ENCODE measurements around the gene TTC12. TPM values are rescaled to one million over a fixed set of nuclear protein-coding genes. Genes with fewer than 3 reads are reported as not detected.

TTC12 gene
- total RNA-seq, 1 experiment from 2014 or later, result 25.0 TPM

GRCh38 chr11:113267493-113267892 is 46.9 kb upstream of the TTC12 start:
- no TSS peak for BruUV-seq (replicated peaks)
- CTCF ChIA-PET, result interaction anchor here (0.6 kb wide), 1 partner anchor 9 kb away, joined by 10 read pairs; no protein-coding TSS in a partner anchor
- POLR2A ChIA-PET (ENCODE audit: unreplicated experiment), result no interaction called here
- peaks cover 4% of the 10 kb centered on the region; the same call in 1 of the 2 replicates for H3K27me3 ChIP-seq (ENCODE audit: insufficient read depth, low read depth)
- H2AFZ ChIP-seq, result no peak overlapping the region
- no peaks in the 10 kb centered on the region for H4K20me1 ChIP-seq (ENCODE audit: insufficient read depth)
- no peak overlapping the region for H3K4me3 ChIP-seq
- no peaks in the 10 kb centered on the region for H3K9me3 ChIP-seq (ENCODE audit: insufficient read depth, low read depth)
- no peaks in the 10 kb centered on the region for H3K4me1 ChIP-seq (replicated peaks; ENCODE audit: insufficient read depth)
- TF ChIP-seq, protein P1, sequence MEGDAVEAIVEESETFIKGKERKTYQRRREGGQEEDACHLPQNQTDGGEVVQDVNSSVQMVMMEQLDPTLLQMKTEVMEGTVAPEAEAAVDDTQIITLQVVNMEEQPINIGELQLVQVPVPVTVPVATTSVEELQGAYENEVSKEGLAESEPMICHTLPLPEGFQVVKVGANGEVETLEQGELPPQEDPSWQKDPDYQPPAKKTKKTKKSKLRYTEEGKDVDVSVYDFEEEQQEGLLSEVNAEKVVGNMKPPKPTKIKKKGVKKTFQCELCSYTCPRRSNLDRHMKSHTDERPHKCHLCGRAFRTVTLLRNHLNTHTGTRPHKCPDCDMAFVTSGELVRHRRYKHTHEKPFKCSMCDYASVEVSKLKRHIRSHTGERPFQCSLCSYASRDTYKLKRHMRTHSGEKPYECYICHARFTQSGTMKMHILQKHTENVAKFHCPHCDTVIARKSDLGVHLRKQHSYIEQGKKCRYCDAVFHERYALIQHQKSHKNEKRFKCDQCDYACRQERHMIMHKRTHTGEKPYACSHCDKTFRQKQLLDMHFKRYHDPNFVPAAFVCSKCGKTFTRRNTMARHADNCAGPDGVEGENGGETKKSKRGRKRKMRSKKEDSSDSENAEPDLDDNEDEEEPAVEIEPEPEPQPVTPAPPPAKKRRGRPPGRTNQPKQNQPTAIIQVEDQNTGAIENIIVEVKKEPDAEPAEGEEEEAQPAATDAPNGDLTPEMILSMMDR (conservative IDR thresholded peaks at IDR 0.05), result no peak
- no peak for TF ChIP-seq EZH2 (IDR thresholded peaks at IDR 0.05; ENCODE audit: low read depth)
- H3K27ac ChIP-seq, result no peak overlapping the region
- H3K79me2 ChIP-seq (ENCODE audit: low read depth), result no peaks in the 10 kb centered on the region
- H3F3A ChIP-seq (ENCODE audit: insufficient read depth, low read depth), result no peaks in the 10 kb centered on the region
- no peaks in the 10 kb centered on the region for H3K36me3 ChIP-seq (ENCODE audit: low read depth)
- intact Hi-C loops (cut with micrococcal nuclease; ENCODE audit: unreplicated experiment), result no loop called here
- no peaks in the 10 kb centered on the region for H3K9me2 ChIP-seq (ENCODE audit: insufficient read depth)
- H3K4me2 ChIP-seq, result no peak overlapping the region
- no peak for DNase-seq

DNA sequence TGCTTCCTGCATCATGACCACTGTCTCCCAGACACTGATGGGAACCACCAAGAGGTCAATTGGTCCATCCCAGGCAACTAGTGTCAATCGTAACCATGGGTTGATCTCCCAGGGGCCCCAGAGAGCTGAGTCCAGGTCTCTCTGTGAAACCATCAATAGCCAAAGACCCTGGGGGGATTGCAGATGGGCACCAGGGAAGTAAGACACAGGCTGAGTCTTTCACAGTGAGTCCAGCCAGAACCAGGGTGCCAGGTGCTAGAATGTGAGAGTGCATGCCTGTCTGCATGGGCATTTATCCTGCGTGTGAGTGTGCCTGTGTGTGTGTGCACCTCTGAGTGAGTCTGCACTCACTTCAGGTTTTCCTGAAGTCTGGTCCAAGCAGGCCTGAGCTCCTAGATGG is 45.3 kb upstream of the TTC12 start:
- intact Hi-C loops (cut with micrococcal nuclease; ENCODE audit: unreplicated experiment), result no loop called here
- Histone ChIP-seq H3K4me1 (replicated peaks; ENCODE audit: insufficient read depth) (no peaks in the 10 kb centered on the region), H3K4me3 (no peak overlapping the region), H3K27ac (no peak overlapping the region), H3K9me3 (ENCODE audit: insufficient read depth, low read depth) (no peaks in the 10 kb centered on the region), H3K27me3 (ENCODE audit: insufficient read depth, low read depth) (peaks cover 4% of the 10 kb centered on the region; the same call in 1 of the 2 replicates), H3K9me2 (ENCODE audit: insufficient read depth) (no peaks in the 10 kb centered on the region), H3K79me2 (ENCODE audit: low read depth) (no peaks in the 10 kb centered on the region), H4K20me1 (ENCODE audit: insufficient read depth) (no peaks in the 10 kb centered on the region), H3K4me2 (no peak overlapping the region), H2AFZ (no peak overlapping the region), H3F3A (ENCODE audit: insufficient read depth, low read depth) (no peaks in the 10 kb centered on the region), H3K36me3 (ENCODE audit: low read depth) (no peaks in the 10 kb centered on the region)
- POLR2A ChIA-PET (ENCODE audit: unreplicated experiment), result no interaction called here
- no peak for TF ChIP-seq EZH2 (IDR thresholded peaks at IDR 0.05; ENCODE audit: low read depth)
- TF ChIP-seq, protein P1 (conservative IDR thresholded peaks at IDR 0.05), result no peak
- DNase-seq, result no peak
- no TSS peak for BruUV-seq (replicated peaks)
- CTCF ChIA-PET, result no interaction called here

GRCh38 chr11:113269636-113270035 is 44.7 kb upstream of the TTC12 start:
- POLR2A ChIA-PET (ENCODE audit: unreplicated experiment), result no interaction called here
- Histone ChIP-seq H3K27me3 (ENCODE audit: insufficient read depth, low read depth) (peaks cover 4% of the 10 kb centered on the region; the same call in 1 of the 2 replicates), H3K36me3 (ENCODE audit: low read depth) (no peaks in the 10 kb centered on the region), H3K9me2 (ENCODE audit: insufficient read depth) (no peaks in the 10 kb centered on the region), H3K27ac (no peak overlapping the region), H3F3A (ENCODE audit: insufficient read depth, low read depth) (no peaks in the 10 kb centered on the region), H3K9me3 (ENCODE audit: insufficient read depth, low read depth) (no peaks in the 10 kb centered on the region), H3K4me3 (no peak overlapping the region), H4K20me1 (ENCODE audit: insufficient read depth) (no peaks in the 10 kb centered on the region), H3K4me1 (replicated peaks; ENCODE audit: insufficient read depth) (no peaks in the 10 kb centered on the region), H2AFZ (no peak overlapping the region), H3K79me2 (ENCODE audit: low read depth) (no peaks in the 10 kb centered on the region), H3K4me2 (no peak overlapping the region)
- BruUV-seq (replicated peaks), result no TSS peak
- CTCF ChIA-PET, result no interaction called here
- intact Hi-C loops (cut with micrococcal nuclease; ENCODE audit: unreplicated experiment), result no loop called here
- TF ChIP-seq EZH2 (IDR thresholded peaks at IDR 0.05; ENCODE audit: low read depth), result no peak
- TF ChIP-seq, protein P1 (conservative IDR thresholded peaks at IDR 0.05), result no peak
- DNase-seq, result no peak
